Peyer's patch (tissue), 4 donors: Measurements from ENCODE around the gene EVC.

Source experiments
- POLR2A ChIP-seq, 2 donors: fragments of 450-650 bp; IDR thresholded peaks; one replicate each; pipeline ENCODE4 v1.5.1; 2017; ENCODE audit warnings: antibody characterized with exemption in 2 of 2, mild to moderate bottlenecking in 2 of 2, moderate library complexity in 2 of 2
- TF ChIP-seq, protein P1 (sequence below), 6 experiments: fragments of 450-650 bp in 4 of 6; fragments of 200-600 bp in 2 of 6; sonication (generic) in 1 of 6; IDR thresholded peaks; one replicate each; pipeline ENCODE4 v1.5.1; 2017 to 2019; ENCODE audit warnings: antibody characterized with exemption in 6 of 6, mild to moderate bottlenecking in 3 of 6, moderate library complexity in 1 of 6

DNA sequence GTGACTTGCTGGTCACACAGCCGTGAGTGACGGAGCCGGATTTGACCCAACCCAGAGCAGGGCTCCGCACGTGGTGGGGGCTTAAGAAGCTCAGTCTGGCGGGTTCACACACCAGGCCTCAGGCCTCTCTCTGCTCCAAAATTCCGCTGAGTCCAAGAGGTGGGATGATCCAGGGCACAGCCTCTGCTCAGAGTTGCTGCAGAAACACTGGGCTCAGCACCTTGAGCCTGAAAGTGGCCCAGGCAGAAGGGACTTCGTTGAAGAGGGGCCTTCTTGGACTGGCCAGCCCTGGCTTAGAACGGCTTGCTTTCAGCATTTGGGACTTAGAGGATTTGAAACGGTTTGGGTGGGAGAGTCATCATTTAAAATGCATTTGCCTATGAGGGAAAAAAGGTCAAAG, 21.2 kb downstream of the EVC start:
- TF ChIP-seq, protein P1, sequence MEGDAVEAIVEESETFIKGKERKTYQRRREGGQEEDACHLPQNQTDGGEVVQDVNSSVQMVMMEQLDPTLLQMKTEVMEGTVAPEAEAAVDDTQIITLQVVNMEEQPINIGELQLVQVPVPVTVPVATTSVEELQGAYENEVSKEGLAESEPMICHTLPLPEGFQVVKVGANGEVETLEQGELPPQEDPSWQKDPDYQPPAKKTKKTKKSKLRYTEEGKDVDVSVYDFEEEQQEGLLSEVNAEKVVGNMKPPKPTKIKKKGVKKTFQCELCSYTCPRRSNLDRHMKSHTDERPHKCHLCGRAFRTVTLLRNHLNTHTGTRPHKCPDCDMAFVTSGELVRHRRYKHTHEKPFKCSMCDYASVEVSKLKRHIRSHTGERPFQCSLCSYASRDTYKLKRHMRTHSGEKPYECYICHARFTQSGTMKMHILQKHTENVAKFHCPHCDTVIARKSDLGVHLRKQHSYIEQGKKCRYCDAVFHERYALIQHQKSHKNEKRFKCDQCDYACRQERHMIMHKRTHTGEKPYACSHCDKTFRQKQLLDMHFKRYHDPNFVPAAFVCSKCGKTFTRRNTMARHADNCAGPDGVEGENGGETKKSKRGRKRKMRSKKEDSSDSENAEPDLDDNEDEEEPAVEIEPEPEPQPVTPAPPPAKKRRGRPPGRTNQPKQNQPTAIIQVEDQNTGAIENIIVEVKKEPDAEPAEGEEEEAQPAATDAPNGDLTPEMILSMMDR (IDR thresholded peaks at IDR 0.05), result no peak
- no peak for TF ChIP-seq POLR2A (IDR thresholded peaks at IDR 0.05)
